HPDE6-E6E7 (cell line): ENCODE results near the gene EML2.

Experiments used
- DNase-seq: peaks from one replicate; pipeline ENCODE4 v3.0.0; 2011; ENCODE audit warnings: missing footprints; ENCODE audit errors: extremely low spot score

EML2 gene

DNA sequence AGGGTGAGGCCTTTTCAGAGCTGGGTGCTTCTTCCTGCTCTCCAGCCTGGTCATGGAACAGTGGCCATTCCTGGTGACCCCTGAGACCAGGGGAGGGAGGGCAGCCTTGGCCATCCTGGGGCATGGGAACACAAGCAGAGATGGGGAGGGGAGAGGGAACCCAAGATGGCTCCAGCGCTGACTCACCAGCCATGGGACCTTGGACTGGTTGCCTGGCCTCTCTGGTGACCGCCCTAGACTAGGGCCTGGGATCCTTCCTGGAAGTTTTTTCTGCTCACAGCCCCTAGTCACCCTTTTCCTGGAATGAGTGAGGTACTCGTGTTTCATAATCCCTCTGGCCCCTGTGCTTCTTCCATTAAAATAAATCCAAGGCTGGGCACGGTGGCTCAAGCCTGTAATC, 51.3 kb downstream of the EML2 start:
- no peak for DNase-seq

DNA sequence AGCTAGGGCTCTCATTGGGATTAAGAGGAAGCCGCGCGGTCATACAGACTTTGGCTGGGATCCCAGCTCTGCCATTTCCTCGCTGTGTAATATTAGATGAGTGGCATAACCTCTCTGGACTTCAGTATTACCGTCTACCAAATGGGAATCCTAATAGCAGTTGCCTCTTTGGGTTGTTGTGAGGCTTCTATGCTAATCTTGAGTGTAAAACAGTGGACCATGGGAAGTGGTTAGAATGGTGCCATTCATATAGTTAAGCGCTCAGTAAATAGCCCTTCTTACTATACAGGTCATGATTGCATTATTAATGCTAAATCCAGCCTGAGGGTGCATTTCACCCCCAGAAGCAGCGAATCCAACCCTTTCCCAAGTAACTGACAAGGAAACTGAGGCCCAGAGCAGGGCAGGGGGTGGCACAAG, 54.0 kb downstream of the EML2 start:
- DNase-seq, result no peak

DNA sequence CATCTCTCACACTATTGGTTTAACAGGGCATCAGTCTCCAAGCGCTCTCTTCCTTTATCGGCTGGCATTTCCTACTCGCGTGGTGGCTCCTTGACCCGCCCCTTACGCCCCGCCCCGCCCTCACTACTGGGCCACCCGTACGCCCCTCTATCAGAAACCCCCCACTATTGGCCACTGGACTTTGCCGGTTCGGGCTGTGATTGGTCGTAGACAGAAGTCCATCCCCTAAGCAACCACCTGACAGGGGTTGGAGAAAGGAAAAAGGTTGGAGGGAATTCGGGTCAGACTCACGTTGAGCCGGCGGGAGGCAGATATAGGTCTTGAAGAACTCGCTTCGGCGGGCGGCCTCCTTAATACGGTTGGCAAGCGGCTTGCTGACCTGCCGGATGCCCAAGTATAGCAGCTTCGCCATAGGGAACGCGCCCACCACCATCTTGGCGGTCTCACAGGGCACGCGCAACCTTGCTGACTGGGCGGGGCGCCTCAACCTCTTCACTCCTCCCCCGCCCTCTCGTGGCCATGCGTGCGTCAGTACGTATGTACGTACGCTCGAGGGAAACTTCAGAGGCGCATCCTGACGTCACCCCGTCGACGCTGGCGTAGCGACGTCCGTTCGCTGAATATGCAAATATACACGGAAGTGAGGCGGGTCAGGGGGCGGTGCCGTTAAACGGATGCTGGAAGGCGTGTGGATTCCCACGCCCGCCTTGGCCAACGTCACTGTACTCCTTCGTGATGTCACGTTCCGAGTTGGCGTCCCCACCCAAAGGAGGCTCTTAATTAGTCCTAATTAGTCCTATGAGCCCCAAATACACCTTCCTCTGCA, 54.7 kb downstream of the EML2 start, which contains the start of gene OPA3:
TSS of gene OPA3 (minus strand) at position 471 of the 826 bp plus-strand sequence. CDS start at position 433, 38 bp downstream.
- DNase-seq, result peak; percentile 97

DNA sequence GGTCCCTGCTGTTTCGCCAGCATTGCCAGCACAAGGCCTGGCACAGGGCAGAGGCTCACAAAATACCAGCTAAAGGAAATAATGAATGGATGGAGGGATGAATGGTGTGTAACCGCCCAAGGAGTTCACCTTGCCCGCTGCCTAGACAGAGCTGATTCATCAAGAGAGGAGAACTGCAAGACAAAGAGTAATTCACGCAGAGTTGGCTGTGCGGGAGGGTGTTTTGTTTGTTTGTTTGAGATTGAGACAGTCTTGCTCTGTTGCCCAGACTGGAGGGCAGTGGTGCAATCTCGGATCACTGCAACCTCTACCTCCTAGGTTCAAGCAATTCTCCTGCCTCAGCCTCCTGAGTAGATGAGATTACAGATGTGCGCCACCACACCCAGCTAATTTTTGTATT, 57.6 kb downstream of the EML2 start:
- no peak for DNase-seq

DNA sequence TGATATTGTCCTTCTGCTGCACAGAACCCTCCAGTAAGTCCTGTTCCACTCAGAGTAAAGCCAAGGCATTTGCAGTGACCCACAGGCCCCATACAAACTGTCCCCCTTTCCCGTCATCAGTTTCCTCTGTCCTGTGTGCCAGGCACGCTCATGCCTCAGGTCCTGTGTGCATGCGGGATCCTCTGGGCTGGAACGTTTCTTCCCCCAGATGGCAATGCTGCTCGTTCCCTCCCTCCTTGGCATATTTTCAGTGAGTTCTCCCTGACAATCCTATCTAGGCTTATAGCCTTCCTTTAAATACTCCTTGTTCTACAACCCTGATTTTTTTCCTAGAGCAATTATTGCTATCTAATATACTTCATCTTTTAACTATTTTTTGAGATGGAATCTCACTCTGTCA, 60.3 kb downstream of the EML2 start:
- no peak for DNase-seq

DNA sequence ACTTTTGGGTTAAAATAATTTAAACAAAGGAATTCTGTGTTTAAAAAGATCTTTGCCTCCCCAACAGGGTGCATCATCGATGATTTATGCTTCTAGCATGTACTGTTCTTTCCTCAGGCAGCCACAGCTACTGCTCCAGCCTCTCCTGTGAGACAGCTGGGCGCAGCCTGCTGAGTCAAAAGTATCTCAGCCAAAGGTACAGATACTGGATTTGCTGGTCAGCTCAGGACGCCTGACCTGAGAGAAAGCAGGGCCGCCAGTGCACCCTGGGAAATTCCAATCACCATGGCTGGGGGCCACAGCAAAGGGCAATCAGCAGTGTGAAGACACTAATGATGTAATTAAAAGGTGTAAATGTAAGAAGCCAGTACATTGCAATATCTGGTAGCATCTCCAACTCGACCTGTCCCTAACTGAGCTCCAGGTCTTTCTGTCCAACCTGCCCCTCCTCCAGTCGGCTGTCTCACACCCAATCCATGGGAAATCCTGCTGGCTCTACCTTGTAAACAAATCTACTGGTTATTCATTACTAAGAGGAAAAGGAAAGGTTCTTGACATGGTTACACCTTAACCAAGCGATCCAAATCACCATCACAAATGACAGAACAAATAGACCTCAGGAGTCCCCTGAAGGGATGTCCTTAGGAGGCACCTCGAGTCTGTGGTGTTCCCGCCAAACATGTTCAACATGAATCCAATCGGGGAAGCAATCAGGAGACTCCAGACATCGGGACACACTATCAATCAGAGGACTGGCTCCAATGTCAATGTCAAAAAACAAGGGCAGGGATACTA, 61.9 kb downstream of the EML2 start:
- DNase-seq, result peak; percentile 94

DNA sequence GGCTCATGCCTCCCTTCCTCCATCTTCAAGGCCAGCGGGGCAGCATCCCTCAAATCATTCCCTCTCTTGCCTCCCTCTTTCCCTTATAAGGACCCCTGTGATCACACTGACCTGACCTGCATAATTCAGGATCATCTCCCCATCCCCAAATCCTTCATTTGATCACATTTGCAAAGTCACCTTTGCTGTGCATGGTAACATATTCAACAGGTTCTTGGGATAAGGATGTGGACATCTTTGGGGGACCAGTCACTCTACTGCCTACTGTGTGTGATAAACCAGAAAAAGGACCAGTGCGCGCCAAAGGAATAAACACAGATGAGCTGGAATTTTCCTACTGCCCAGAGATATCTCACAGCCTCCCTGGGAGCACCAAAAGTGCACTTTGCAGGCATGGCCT, 62.5 kb downstream of the EML2 start:
- no peak for DNase-seq

DNA sequence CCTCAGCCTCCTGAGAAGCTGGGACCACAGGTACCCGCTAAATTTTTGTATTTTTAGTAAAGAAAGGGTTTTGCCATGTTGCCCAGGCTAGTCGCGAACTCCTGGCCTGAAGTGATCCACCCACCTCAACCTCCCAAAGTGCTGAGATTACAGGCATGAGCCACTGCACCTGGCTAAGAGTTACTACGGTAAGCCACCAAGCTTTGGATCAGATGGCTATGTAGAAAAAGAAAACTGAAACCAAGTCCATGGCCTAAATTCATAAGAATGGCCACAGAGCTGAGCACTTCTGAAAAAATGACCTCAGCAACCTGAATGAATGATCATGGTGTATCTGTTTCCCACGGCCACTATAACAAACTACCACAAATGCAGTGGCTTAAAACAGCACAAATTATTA, 64.0 kb downstream of the EML2 start:
- no peak for DNase-seq

DNA sequence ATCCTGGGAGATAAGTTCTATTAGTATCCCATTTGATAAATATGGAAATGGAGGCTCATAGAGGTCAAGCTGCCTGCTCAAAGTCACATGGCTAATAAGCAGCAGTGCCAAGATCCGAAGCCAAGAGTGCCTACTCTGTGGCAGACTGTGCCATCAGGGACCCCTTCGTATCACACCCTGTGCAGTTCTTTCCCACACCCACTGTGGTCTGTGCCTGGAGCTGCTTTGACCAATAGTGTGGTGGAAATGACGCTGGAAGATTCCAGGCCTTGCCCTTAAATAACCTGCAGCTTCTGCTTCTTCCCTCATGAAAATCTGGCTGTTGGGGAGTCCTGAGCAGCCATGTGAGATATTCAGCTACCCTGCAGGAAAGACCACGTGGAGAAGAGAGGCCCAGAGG, 64.7 kb downstream of the EML2 start:
- DNase-seq, result no peak

DNA sequence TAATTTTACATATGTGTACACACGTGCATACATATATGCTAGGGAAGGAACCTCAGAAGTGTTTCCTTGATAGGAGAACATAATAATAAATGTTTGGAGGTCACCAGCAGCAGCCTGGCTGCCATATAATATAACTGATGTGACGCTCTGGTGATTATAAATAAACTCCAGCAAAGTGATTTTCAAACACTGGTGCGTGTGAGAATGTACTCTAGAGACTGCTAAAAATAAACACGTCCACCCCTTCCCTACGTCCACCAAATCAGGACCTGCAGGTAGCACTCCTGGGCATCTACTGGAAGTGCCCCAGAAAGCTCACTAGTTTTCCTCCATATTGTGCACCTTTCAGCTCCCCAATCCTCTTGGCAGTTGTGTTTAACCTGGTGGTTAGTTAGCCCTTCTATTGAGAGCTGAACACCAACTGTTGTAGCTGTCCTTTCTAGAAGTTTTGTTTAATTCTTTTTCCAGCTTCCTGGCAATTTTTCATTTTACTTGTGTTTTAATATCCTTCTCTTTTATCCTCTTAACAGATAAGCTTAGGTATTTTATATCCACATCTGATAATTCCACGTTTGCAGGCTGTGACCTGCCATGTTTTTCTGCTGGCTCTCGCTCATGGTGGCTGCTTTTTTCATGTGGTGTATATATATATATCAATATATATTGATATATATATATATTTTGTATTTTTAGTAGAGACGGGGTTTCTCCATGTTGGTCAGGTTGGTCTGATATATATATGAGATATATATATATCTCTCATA, 67.6 kb downstream of the EML2 start:
- no peak for DNase-seq

DNA sequence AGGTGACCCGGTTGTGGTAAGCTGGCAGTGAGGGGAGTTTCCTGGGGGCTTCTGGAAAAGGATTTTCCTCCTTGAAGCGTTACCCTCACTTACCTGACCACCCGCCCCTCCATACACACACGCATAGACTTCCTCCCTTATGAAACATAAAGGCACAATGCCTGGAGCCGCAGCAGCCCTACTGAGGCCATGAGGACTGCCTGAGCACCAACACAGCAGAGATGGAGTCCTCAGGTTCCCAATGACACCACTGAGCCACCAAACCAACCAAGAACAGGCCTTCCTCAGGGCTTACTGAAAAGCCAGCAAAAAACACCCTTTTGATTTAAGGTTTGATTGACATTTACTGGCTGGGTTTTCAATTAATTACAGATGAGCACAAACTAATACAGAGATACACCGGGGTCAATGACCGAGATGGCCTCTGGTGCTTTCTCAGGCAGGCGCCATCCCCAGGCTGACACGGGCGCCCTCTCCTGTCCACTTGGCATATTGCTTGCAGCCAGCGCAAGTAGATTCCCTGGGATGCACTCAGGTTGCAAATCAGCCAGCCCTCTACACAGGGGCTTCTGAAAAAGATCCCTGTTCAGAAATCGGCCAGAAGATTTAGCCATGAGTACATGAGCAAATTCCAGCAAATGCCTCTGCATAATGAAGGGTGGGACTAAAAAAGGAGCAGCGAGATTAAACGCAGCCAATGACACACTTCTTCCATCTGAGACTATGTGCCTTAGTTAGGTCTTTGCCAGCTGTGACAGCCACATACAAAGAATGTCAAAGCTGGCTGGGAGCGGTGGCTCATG, 69.4 kb downstream of the EML2 start:
- no peak for DNase-seq

DNA sequence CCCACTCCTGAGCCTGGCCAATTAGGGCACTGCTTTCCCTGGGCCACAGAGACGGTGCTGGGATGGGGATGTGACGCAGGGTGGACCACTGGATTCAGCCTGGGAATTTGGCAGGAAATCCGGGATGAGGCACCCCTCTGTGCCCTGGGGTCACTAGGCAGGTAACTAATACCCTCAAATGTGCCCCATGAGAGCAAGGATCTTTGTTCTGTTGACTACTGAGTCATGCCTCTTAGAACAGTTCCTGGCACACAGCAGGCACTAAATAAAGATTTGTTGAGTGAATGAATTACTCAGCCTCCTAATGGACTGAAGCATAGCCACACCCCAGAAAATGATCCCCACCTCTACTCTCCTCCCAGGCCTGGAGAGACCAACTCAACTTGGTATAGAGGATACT, 70.5 kb downstream of the EML2 start:
- DNase-seq, result peak; percentile 60

DNA sequence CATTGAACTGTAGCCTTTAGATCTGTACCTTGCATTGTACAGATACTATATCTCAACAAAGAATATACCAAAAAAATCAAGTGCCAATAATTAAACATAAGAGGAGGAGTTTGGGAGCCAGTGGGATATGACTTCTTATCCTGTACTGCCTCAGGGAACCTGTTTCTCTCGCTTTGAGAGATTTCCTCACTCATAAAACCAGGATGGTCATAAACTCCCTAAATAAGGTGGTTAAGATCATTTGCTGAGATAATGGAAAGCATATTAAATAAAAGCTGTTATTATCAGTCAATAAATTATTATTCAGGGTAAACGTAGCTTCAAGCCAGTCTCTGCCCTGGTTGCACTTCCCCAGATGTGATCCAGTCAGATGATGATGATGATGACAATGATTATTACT, 71.6 kb downstream of the EML2 start:
- no peak for DNase-seq

DNA sequence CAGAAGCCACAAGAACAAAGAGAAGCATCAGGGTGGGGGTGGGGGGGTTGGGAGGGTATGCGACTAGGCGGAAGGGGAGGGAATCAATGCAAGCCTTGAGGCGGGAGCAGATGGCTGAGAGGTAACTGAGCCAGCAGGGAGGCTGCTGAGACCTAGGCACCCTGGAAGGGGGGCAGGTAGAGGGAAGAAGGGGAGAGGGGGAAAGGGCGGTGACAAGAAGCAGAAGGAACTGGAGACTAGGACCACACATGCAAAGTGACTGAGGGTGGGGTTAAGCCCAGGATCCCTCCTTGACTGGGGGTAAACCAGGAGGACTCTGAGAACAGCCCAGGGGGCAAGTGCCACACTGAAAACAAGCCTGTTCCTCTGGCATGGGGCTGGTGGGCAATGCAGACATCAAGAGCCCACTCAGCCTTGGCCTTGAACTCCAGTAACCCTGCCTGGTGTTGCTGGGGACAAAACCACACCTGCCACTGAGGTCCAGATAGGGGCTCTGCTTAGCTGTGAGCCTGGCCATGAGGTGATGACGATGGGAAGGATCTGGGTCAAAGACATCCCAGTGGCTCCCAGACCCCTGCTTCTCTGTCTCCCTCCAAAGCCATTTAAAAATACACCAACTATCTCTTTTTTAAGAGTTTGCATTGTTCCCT, 74.9 kb downstream of the EML2 start:
- DNase-seq, result no peak

DNA sequence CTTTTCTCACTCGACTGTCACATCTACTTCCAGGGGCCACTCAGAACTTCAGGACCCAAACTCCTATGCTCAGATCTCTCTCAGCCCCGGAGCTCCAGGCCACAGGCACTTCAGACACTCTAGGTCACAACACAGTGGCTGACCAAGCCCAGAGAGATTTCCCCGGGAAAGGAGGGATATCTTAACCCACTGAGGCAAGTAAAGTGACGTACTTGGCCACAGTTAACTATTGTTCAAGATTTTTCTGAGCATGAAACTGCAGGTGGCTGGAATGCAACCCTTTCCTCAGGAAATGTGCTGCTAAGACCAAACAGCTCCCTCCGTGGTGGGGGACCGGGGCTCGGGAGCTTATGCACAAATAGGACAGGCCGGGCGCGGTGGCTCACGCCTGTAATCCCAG, 78.5 kb downstream of the EML2 start:
- no peak for DNase-seq

DNA sequence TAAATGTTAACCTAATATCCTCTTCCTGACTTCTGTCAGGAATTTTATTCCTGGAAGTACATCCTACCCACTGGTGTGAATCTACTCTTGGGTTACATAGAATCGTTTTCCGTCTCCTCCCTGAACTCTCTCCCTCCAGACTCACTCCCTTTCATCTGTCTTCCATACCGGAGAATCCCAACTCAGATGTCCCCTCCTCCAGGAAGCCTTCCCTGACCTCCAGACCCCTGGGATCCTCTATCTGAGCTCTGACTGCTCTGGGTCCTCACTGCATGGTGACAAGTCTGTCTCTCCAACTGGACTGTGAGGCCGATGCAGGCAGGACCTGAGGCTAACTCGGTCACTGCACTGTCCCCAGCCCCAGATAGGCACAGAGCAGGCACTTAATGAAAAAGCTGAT, 79.2 kb downstream of the EML2 start:
- DNase-seq, result no peak
